Measurements from ENCODE around the gene GRHPR. TPM values are rescaled to one million over a fixed set of nuclear protein-coding genes. Genes with fewer than 3 reads are reported as not detected.
A peak's percentile ranks its signal among the peaks of the same experiment; 100 is the strongest.
"Not testable (repeated sequence)": the region's sequence is repeated elsewhere in the genome, so short reads cannot be mapped to it uniquely, and the experiment has no call there.

The GRHPR gene
- total RNA-seq, 3 donors from 2014 or later, result 117 to 144 (median 140) TPM

GRCh38 chr9:37421914-37422288 is 595 bp upstream of the GRHPR start:
- intact Hi-C loops (cut with DNase I; ENCODE audit: low total_unique reads), result loop anchor here (10.0 kb wide), 2 partner anchors 63 to 323 kb away; partner anchors contain the start of gene POLR1E
- Histone ChIP-seq H3K27ac (peak overlapping the region; percentile 84 to 89), H3K4me3 (peak overlapping the region; percentile 71 to 75 (median 73)), H3K27me3 (no peaks in the 10 kb centered on the region), H3K36me3 (no peaks in the 10 kb centered on the region), H3K4me1 (peaks cover 12 to 23% of the 10 kb centered on the region in 2 donors), H3K9me3 (no peaks in the 10 kb centered on the region)
- TF ChIP-seq POLR2A (IDR thresholded peaks at IDR 0.05) (no peak), CTCF (IDR thresholded peaks at IDR 0.05) (no peak), POLR2AphosphoS5 (IDR thresholded peaks at IDR 0.05) (no peak)
- no peak for DNase-seq (ENCODE audit: low spot score in 2 of 2)

- no peak for DNase-seq (ENCODE audit: low spot score in 2 of 2)
- TF ChIP-seq POLR2A (IDR thresholded peaks at IDR 0.05) (no peak), CTCF (IDR thresholded peaks at IDR 0.05) (no peak), POLR2AphosphoS5 (IDR thresholded peaks at IDR 0.05) (no peak)
- no peaks in the 10 kb centered on the region for H3K27me3 ChIP-seq
- H3K36me3 ChIP-seq, result no peaks in the 10 kb centered on the region
- no peak overlapping the region for H3K27ac ChIP-seq
- intact Hi-C loops (cut with DNase I; ENCODE audit: low total_unique reads), result loop anchor here (10.0 kb wide), 2 partner anchors 61 to 321 kb away; partner anchors contain the start of gene POLR1E
- H3K9me3 ChIP-seq, result no peaks in the 10 kb centered on the region
- peak overlapping the region; percentile 71 to 75 (median 73) for H3K4me3 ChIP-seq
- peaks cover 12 to 23% of the 10 kb centered on the region in 2 donors for H3K4me1 ChIP-seq
Observed at GRCh38 chr9:37423508-37423907, 1.0 kb downstream of the GRHPR start.

- intact Hi-C loops (cut with DNase I; ENCODE audit: low total_unique reads), result loop anchor here (10.0 kb wide), 2 partner anchors 61 to 321 kb away; partner anchors contain the start of gene POLR1E
- Histone ChIP-seq H3K27ac (peak overlapping the region in 1 of 2 donors; percentile 30), H3K4me3 (peak overlapping the region in 1 of 3 donors; percentile 37)
Observed at GRCh38 chr9:37424204-37424685, 1.7 kb downstream of the GRHPR start.

GRCh38 chr9:37424686-37425297 is 2.3 kb downstream of the GRHPR start:
- DNase-seq (ENCODE audit: low spot score in 2 of 2), result no peak
- TF ChIP-seq POLR2A (IDR thresholded peaks at IDR 0.05) (no peak), POLR2AphosphoS5 (IDR thresholded peaks at IDR 0.05) (no peak), CTCF (IDR thresholded peaks at IDR 0.05) (no peak)
- Histone ChIP-seq H3K4me1 (peaks cover 12 to 23% of the 10 kb centered on the region in 2 donors), H3K27ac (peak overlapping the region; percentile 30 to 36), H3K36me3 (no peaks in the 10 kb centered on the region), H3K27me3 (no peaks in the 10 kb centered on the region), H3K4me3 (peak overlapping the region in 1 of 3 donors; percentile 37), H3K9me3 (no peaks in the 10 kb centered on the region)
- intact Hi-C loops (cut with DNase I; ENCODE audit: low total_unique reads), result loop anchor here (10.0 kb wide), 2 partner anchors 60 to 320 kb away; partner anchors contain the start of gene POLR1E

More at GRCh38 chr9:37424204-37424685, 1.7 kb downstream of the GRHPR start:
- no peak for DNase-seq (ENCODE audit: low spot score in 2 of 2)
- TF ChIP-seq POLR2AphosphoS5 (IDR thresholded peaks at IDR 0.05) (no peak), CTCF (IDR thresholded peaks at IDR 0.05) (no peak), POLR2A (IDR thresholded peaks at IDR 0.05) (no peak)
- H3K36me3 ChIP-seq, result no peaks in the 10 kb centered on the region
- H3K4me1 ChIP-seq, result peaks cover 12 to 23% of the 10 kb centered on the region in 2 donors
- no peaks in the 10 kb centered on the region for H3K27me3 ChIP-seq
- H3K9me3 ChIP-seq, result no peaks in the 10 kb centered on the region

- no peaks in the 10 kb centered on the region for H3K36me3 ChIP-seq
- peak overlapping the region in 1 of 2 donors; percentile 36 for H3K27ac ChIP-seq
- no peaks in the 10 kb centered on the region for H3K9me3 ChIP-seq
- peak overlapping the region in 1 of 3 donors; percentile 37 for H3K4me3 ChIP-seq
- H3K27me3 ChIP-seq, result no peaks in the 10 kb centered on the region
- intact Hi-C loops (cut with DNase I; ENCODE audit: low total_unique reads), result loop anchor here (10.0 kb wide), 2 partner anchors 59 to 319 kb away; partner anchors contain the start of gene POLR1E
- peaks cover 12 to 23% of the 10 kb centered on the region in 2 donors for H3K4me1 ChIP-seq
- no peak for DNase-seq (ENCODE audit: low spot score in 2 of 2)
- no peak for TF ChIP-seq POLR2A (IDR thresholded peaks at IDR 0.05)
Observed at GRCh38 chr9:37425298-37425752, 2.8 kb downstream of the GRHPR start.

GRCh38 chr9:37426431-37426830 is 3.9 kb downstream of the GRHPR start:
- H3K36me3 ChIP-seq; DNase-seq (ENCODE audit: low spot score in 2 of 2); H3K27me3 ChIP-seq; H3K4me3 ChIP-seq; H3K9me3 ChIP-seq: not testable (repeated sequence)
- peak overlapping the region in 1 of 2 donors; percentile 17 for H3K27ac ChIP-seq
- intact Hi-C loops (cut with DNase I; ENCODE audit: low total_unique reads), result loop anchor here (10.0 kb wide), 2 partner anchors 58 to 318 kb away; partner anchors contain the start of gene POLR1E
- H3K4me1 ChIP-seq, result peaks cover 12 to 23% of the 10 kb centered on the region in 2 donors
